ENCODE measurements around the gene ADGRA1.

Gene ADGRA1

GRCh38 chr10:133061296-133062038, 26.3 kb upstream of the ADGRA1 start:
- no peak for TF ChIP-seq CTCF (IDR thresholded peaks at IDR 0.05; ENCODE audit: low read depth, low read length)
- no peak for DNase-seq (ENCODE audit: extremely low read depth, low read depth)

GRCh38 chr10:133062085-133062484, 25.6 kb upstream of the ADGRA1 start:
- no peak for TF ChIP-seq CTCF (IDR thresholded peaks at IDR 0.05; ENCODE audit: low read depth, low read length)
- DNase-seq (ENCODE audit: extremely low read depth, low read depth), result no peak

- TF ChIP-seq CTCF (IDR thresholded peaks at IDR 0.05; ENCODE audit: low read depth, low read length), result no peak
- DNase-seq (ENCODE audit: extremely low read depth, low read depth), result no peak
These were observed 25.1 kb upstream of the ADGRA1 start for GRCh38 chr10:133062635-133063034.

GRCh38 chr10:133067149-133068105, 20.3 kb upstream of the ADGRA1 start:
- DNase-seq (ENCODE audit: extremely low read depth, low read depth), result no peak

GRCh38 chr10:133068111-133069032, 19.4 kb upstream of the ADGRA1 start:
- no peak for DNase-seq (ENCODE audit: extremely low read depth, low read depth)
- TF ChIP-seq CTCF (IDR thresholded peaks at IDR 0.05; ENCODE audit: low read depth, low read length), result no peak

More at GRCh38 chr10:133067149-133068105, 20.3 kb upstream of the ADGRA1 start:
- TF ChIP-seq CTCF (IDR thresholded peaks at IDR 0.05; ENCODE audit: low read depth, low read length), result no peak

- no peak for DNase-seq (ENCODE audit: extremely low read depth, low read depth)
- no peak for TF ChIP-seq CTCF (IDR thresholded peaks at IDR 0.05; ENCODE audit: low read depth, low read length)
These were observed 18.6 kb upstream of the ADGRA1 start for GRCh38 chr10:133069033-133069525.
